ENCODE data around the gene KLHL36.
A peak's percentile ranks its signal among the peaks of the same experiment; 100 is the strongest.

The KLHL36 gene

GRCh38 chr16:84648595-84649510, 542 bp downstream of the KLHL36 start:
- H3K4me3 ChIP-seq (ENCODE audit: low read depth, low read length): peak overlapping the region; percentile 60
- H3K4me1 ChIP-seq: no peaks in the 10 kb centered on the region
- H3K27me3 ChIP-seq: no peaks in the 10 kb centered on the region
- DNase-seq: peak; percentile 33
- H3K36me3 ChIP-seq: no peaks in the 10 kb centered on the region
- H3K9me3 ChIP-seq: no peaks in the 10 kb centered on the region
- no peak for TF ChIP-seq CTCF (IDR thresholded peaks at IDR 0.05; ENCODE audit: low read depth, low read length)

- no peaks in the 10 kb centered on the region for H3K36me3 ChIP-seq
- no peaks in the 10 kb centered on the region for H3K4me1 ChIP-seq
- TF ChIP-seq CTCF (IDR thresholded peaks at IDR 0.05; ENCODE audit: low read depth, low read length): no peak
- no peaks in the 10 kb centered on the region for H3K9me3 ChIP-seq
- peak overlapping the region; percentile 60 for H3K4me3 ChIP-seq (ENCODE audit: low read depth, low read length)
- H3K27me3 ChIP-seq: no peaks in the 10 kb centered on the region
- no peak for DNase-seq
Measured at GRCh38 chr16:84649511-84649861, 1.2 kb downstream of the KLHL36 start.

GRCh38 chr16:84650062-84650991, 2.0 kb downstream of the KLHL36 start:
- Histone ChIP-seq H3K4me3 (ENCODE audit: low read depth, low read length) (no peak overlapping the region), H3K9me3 (no peaks in the 10 kb centered on the region), H3K27me3 (no peaks in the 10 kb centered on the region), H3K4me1 (no peaks in the 10 kb centered on the region), H3K36me3 (no peaks in the 10 kb centered on the region)
- TF ChIP-seq CTCF (IDR thresholded peaks at IDR 0.05; ENCODE audit: low read depth, low read length): no peak
- DNase-seq: no peak

GRCh38 chr16:84652566-84652965, 4.3 kb downstream of the KLHL36 start:
- peaks cover 3% of the 10 kb centered on the region; the same call in 1 of the 2 replicates for H3K36me3 ChIP-seq
- DNase-seq: no peak

GRCh38 chr16:84654238-84654637, 5.9 kb downstream of the KLHL36 start:
- H3K9me3 ChIP-seq: no peaks in the 10 kb centered on the region
- no peak for DNase-seq
- peaks cover 3% of the 10 kb centered on the region; the same call in 1 of the 2 replicates for H3K36me3 ChIP-seq
- H3K4me3 ChIP-seq (ENCODE audit: low read depth, low read length): no peak overlapping the region
- no peak for TF ChIP-seq CTCF (IDR thresholded peaks at IDR 0.05; ENCODE audit: low read depth, low read length)
- H3K4me1 ChIP-seq: no peaks in the 10 kb centered on the region
- no peaks in the 10 kb centered on the region for H3K27me3 ChIP-seq

More at GRCh38 chr16:84652566-84652965, 4.3 kb downstream of the KLHL36 start:
- Histone ChIP-seq H3K9me3 (no peaks in the 10 kb centered on the region), H3K4me1 (no peaks in the 10 kb centered on the region), H3K27me3 (no peaks in the 10 kb centered on the region), H3K4me3 (ENCODE audit: low read depth, low read length) (no peak overlapping the region)
- TF ChIP-seq CTCF (IDR thresholded peaks at IDR 0.05; ENCODE audit: low read depth, low read length): no peak
